OCI-LY7 (cell line): ENCODE measurements around the gene S100Z.

Experiments used
- EZH2phosphoT487 ChIP-seq: fragments of 200-600 bp; sonication (generic); IDR thresholded peaks from 2 replicates; pipeline ENCODE4 v1.6.1; 2018; ENCODE audit warnings: low read depth, borderline replicate concordance, mild to moderate bottlenecking, mixed run types, antibody characterized with exemption, low read length, moderate library complexity, mixed read lengths
- TF ChIP-seq, protein P1 (sequence below): fragments of 200-600 bp; sonication (generic); conservative IDR thresholded peaks from 2 replicates; pipeline ENCODE4 v1.5.1; 2014; ENCODE audit warnings: mild to moderate bottlenecking, antibody characterized with exemption, low read length, moderate library complexity, mixed read lengths

DNA sequence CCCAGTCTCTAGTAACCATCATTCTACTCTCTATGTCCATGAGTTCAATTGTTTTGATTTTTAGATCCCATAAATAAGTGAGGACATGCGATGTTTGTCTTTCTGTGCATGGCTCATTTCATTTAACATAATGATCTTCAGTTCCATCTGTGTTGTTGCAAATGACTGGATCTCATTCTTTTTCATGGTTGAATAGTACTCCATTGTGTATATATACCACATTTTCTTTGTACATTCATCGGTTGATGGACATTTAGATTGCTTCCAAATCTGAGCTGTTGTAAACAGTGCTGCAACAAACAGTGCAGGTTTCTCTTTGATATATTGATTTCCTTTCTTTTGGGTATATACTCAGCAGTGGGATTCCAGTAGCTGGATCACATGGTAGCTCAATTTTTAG is 46.4 kb downstream of the S100Z start:
- TF ChIP-seq, protein P1, sequence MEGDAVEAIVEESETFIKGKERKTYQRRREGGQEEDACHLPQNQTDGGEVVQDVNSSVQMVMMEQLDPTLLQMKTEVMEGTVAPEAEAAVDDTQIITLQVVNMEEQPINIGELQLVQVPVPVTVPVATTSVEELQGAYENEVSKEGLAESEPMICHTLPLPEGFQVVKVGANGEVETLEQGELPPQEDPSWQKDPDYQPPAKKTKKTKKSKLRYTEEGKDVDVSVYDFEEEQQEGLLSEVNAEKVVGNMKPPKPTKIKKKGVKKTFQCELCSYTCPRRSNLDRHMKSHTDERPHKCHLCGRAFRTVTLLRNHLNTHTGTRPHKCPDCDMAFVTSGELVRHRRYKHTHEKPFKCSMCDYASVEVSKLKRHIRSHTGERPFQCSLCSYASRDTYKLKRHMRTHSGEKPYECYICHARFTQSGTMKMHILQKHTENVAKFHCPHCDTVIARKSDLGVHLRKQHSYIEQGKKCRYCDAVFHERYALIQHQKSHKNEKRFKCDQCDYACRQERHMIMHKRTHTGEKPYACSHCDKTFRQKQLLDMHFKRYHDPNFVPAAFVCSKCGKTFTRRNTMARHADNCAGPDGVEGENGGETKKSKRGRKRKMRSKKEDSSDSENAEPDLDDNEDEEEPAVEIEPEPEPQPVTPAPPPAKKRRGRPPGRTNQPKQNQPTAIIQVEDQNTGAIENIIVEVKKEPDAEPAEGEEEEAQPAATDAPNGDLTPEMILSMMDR, result no peak
- no peak for TF ChIP-seq EZH2phosphoT487
